ENCODE data around the gene OAT.

The OAT gene

GRCh38 chr10:124353896-124354295 is 64.8 kb downstream of the OAT start:
- no peak for DNase-seq (ENCODE audit: low spot score)

GRCh38 chr10:124353091-124353815 is 65.5 kb downstream of the OAT start:
- DNase-seq (ENCODE audit: low spot score): no peak

- no peak for DNase-seq (ENCODE audit: low spot score)
These were observed 67.1 kb downstream of the OAT start for GRCh38 chr10:124351481-124352220.

- no peak for DNase-seq (ENCODE audit: low spot score)
These were observed 67.9 kb downstream of the OAT start for GRCh38 chr10:124350806-124351205.

GRCh38 chr10:124349996-124350280 is 68.8 kb downstream of the OAT start:
- DNase-seq (ENCODE audit: low spot score): no peak

GRCh38 chr10:124349231-124349995 is 69.3 kb downstream of the OAT start:
- DNase-seq (ENCODE audit: low spot score): no peak

- no peak for DNase-seq (ENCODE audit: low spot score)
These were observed 69.9 kb downstream of the OAT start for GRCh38 chr10:124348801-124349200.

GRCh38 chr10:124347956-124348355 is 70.8 kb downstream of the OAT start:
- no peak for DNase-seq (ENCODE audit: low spot score)
